ENCODE measurements around the gene FUOM. TPM values are rescaled to one million over a fixed set of nuclear protein-coding genes. Genes with fewer than 3 reads are reported as not detected.

FUOM gene
- total and polyA plus RNA-seq, 10 of the 15 experiments (the other 5 are each of a cell fraction or from before 2014, with no cell fraction given) = 1.8 to 41.7 (median 25.6) TPM

- SMC1A ChIA-PET (ENCODE audit: uncharacterized antibody, unreplicated experiment) = interaction anchor here (1.2 kb wide), 1 partner anchor 12 kb away, joined by 3 read pairs; no protein-coding TSS in a partner anchor
- FAIRE-seq (no peak), ATAC-seq (no peak), DNase-seq (ENCODE audit: low read depth, low spot score) (no peak)
- Histone ChIP-seq H3K4me2 (ENCODE audit: control insufficient read depth, insufficient read depth) (no peak overlapping the region), H3K4me3 (no peak overlapping the region), H3K9ac (ENCODE audit: control insufficient read depth, insufficient read depth, low read length) (no peak overlapping the region), H3K4me1 (ENCODE audit: control insufficient read depth, insufficient read depth, low read length) (peaks cover 14% of the 10 kb centered on the region), H4K20me1 (ENCODE audit: control insufficient read depth, insufficient read depth) (no peaks in the 10 kb centered on the region), H2AFZ (ENCODE audit: control insufficient read depth, low read depth, low read length) (no peak overlapping the region), H3K79me2 (ENCODE audit: control insufficient read depth, insufficient read depth, low read length) (peaks cover 8% of the 10 kb centered on the region), H3K9me3 (replicated peaks; ENCODE audit: control insufficient read depth, insufficient read depth, low read length) (no peaks in the 10 kb centered on the region), H3K27me3 (replicated peaks in 1 of 2; ENCODE audit: control insufficient read depth in 2 of 2, insufficient read depth in 2 of 2, low read length in 1 of 2) (no peaks in the 10 kb centered on the region), H3K27ac (ENCODE audit: control insufficient read depth, insufficient read depth) (no peak overlapping the region), H3K36me3 (ENCODE audit: control insufficient read depth in 2 of 2, insufficient read depth in 2 of 2, low read length in 1 of 2) (no peaks in the 10 kb centered on the region)
- intact Hi-C loops (cut with micrococcal nuclease; ENCODE audit: unreplicated experiment) (no loop called here), in situ Hi-C loops (cut with MboI) (no loop called here)
- POLR2A ChIA-PET = no interaction called here
- 84% methylated on average over 12 of the region's 12 CpGs for WGBS (ENCODE audit: insufficient coverage, insufficient replicate concordance, low lambda C conversion rate, missing lambda C conversion rate)
- BruUV-seq (replicated peaks) = no TSS peak
- CTCF ChIA-PET = interaction anchor here (0.9 to 1.7 kb wide), 2 partner anchors 13 to 46 kb away, joined by 5 to 7 read pairs; no protein-coding TSS in a partner anchor
- RAD21 ChIA-PET (ENCODE audit: unreplicated experiment) = no interaction called here
- no peak for TF ChIP-seq EGR1 (IDR thresholded peaks at IDR 0.05; ENCODE audit: borderline replicate concordance in 1 of 2, low read depth in 2 of 2, low read length in 2 of 2)
- no peak for TF ChIP-seq HSF1 (IDR thresholded peaks at IDR 0.05; ENCODE audit: low read depth, low read length)
- no peak for TF ChIP-seq BCL3 (IDR thresholded peaks at IDR 0.05; ENCODE audit: borderline replicate concordance, insufficient read depth, low read depth, low read length, poor library complexity, severe bottlenecking)
- TF ChIP-seq ZSCAN29 (IDR thresholded peaks at IDR 0.05) = no peak
Measured at GRCh38 chr10:133375357-133376115, 17.7 kb upstream of the FUOM start.
